Measurements from ENCODE around the gene ADCK1.
"Not testable (repeated sequence)": the region's sequence is repeated elsewhere in the genome, so short reads cannot be mapped to it uniquely, and the experiment has no call there.

The ADCK1 gene

GRCh38 chr14:77808250-77808649, 8.3 kb downstream of the ADCK1 start:
- no peak for DNase-seq (ENCODE audit: low read depth, low spot score)

- no peak for DNase-seq (ENCODE audit: low read depth, low spot score)
These were observed 9.1 kb downstream of the ADCK1 start for GRCh38 chr14:77809011-77809410.

- DNase-seq (ENCODE audit: low read depth, low spot score): no peak
These were observed 12.1 kb downstream of the ADCK1 start for GRCh38 chr14:77812028-77812427.

GRCh38 chr14:77812682-77813081, 12.8 kb downstream of the ADCK1 start:
- not testable (repeated sequence) for DNase-seq (ENCODE audit: low read depth, low spot score)

GRCh38 chr14:77822307-77822706, 22.4 kb downstream of the ADCK1 start:
- DNase-seq (ENCODE audit: low read depth, low spot score): no peak

- DNase-seq (ENCODE audit: low read depth, low spot score): no peak
These were observed 22.8 kb downstream of the ADCK1 start for GRCh38 chr14:77822741-77823140.

GRCh38 chr14:77823378-77823777, 23.5 kb downstream of the ADCK1 start:
- no peak for DNase-seq (ENCODE audit: low read depth, low spot score)

- no peak for DNase-seq (ENCODE audit: low read depth, low spot score)
These were observed 26.1 kb downstream of the ADCK1 start for GRCh38 chr14:77825895-77826519.

GRCh38 chr14:77830692-77831091, 30.8 kb downstream of the ADCK1 start:
- no peak for DNase-seq (ENCODE audit: low read depth, low spot score)

- DNase-seq (ENCODE audit: low read depth, low spot score): no peak
These were observed 32.4 kb downstream of the ADCK1 start for GRCh38 chr14:77832297-77832696.

- DNase-seq (ENCODE audit: low read depth, low spot score): no peak
These were observed 38.0 kb downstream of the ADCK1 start for GRCh38 chr14:77837926-77838325.

GRCh38 chr14:77838831-77839511, 39.1 kb downstream of the ADCK1 start:
- no peak for DNase-seq (ENCODE audit: low read depth, low spot score)

GRCh38 chr14:77843195-77843594, 43.3 kb downstream of the ADCK1 start:
- DNase-seq (ENCODE audit: low read depth, low spot score): no peak

GRCh38 chr14:77843651-77844050, 43.7 kb downstream of the ADCK1 start:
- DNase-seq (ENCODE audit: low read depth, low spot score): no peak

- DNase-seq (ENCODE audit: low read depth, low spot score): no peak
These were observed 44.9 kb downstream of the ADCK1 start for GRCh38 chr14:77844802-77845201.

GRCh38 chr14:77848031-77848430, 48.1 kb downstream of the ADCK1 start:
- DNase-seq (ENCODE audit: low read depth, low spot score): no peak

- DNase-seq (ENCODE audit: low read depth, low spot score): no peak
These were observed 49.8 kb downstream of the ADCK1 start for GRCh38 chr14:77849711-77850110.

- DNase-seq (ENCODE audit: low read depth, low spot score): no peak
These were observed 54.0 kb downstream of the ADCK1 start for GRCh38 chr14:77853919-77854318.

- no peak for DNase-seq (ENCODE audit: low read depth, low spot score)
These were observed 57.0 kb downstream of the ADCK1 start for GRCh38 chr14:77856941-77857340.

GRCh38 chr14:77859934-77860570, 60.1 kb downstream of the ADCK1 start:
- no peak for DNase-seq (ENCODE audit: low read depth, low spot score)

- DNase-seq (ENCODE audit: low read depth, low spot score): no peak
These were observed 61.3 kb downstream of the ADCK1 start for GRCh38 chr14:77861201-77861600.

GRCh38 chr14:77862154-77862786, 62.4 kb downstream of the ADCK1 start:
- DNase-seq (ENCODE audit: low read depth, low spot score): peak; percentile 51

- no peak for DNase-seq (ENCODE audit: low read depth, low spot score)
These were observed 64.2 kb downstream of the ADCK1 start for GRCh38 chr14:77864085-77864484.

All from activated CD4-positive, CD25-positive, alpha-beta regulatory T cell treated with anti-CD3 and anti-CD28 coated beads, Interleukin-2, amount 50 U/mL, for 16 hours (primary cell).